ENCODE results near the gene MPV17.
"Not testable (repeated sequence)": the region's sequence is repeated elsewhere in the genome, so short reads cannot be mapped to it uniquely, and the experiment has no call there.

The MPV17 gene

GRCh38 chr2:27300606-27301005 is 22.3 kb downstream of the MPV17 start:
- not testable (repeated sequence) for H3K4me1 ChIP-seq (ENCODE audit: control insufficient read depth, insufficient read depth, low read length, poor library complexity, severe bottlenecking); H3K4me3 ChIP-seq (ENCODE audit: insufficient read depth, low read depth, low read length, poor library complexity, severe bottlenecking); H3K27ac ChIP-seq (ENCODE audit: insufficient read depth, low read length, poor library complexity, severe bottlenecking)

GRCh38 chr2:27298391-27299080 is 24.4 kb downstream of the MPV17 start:
- H3K36me3 ChIP-seq (ENCODE audit: control insufficient read depth, insufficient read depth, low read length): no peaks in the 10 kb centered on the region
- H3K9me3 ChIP-seq (ENCODE audit: control insufficient read depth, low read length): no peaks in the 10 kb centered on the region
- H3K27ac ChIP-seq (ENCODE audit: insufficient read depth, low read length, poor library complexity, severe bottlenecking): no peak overlapping the region
- H3K4me3 ChIP-seq (ENCODE audit: insufficient read depth, low read depth, low read length, poor library complexity, severe bottlenecking): no peak overlapping the region
- no peaks in the 10 kb centered on the region for H3K4me1 ChIP-seq (ENCODE audit: control insufficient read depth, insufficient read depth, low read length, poor library complexity, severe bottlenecking)
- no peaks in the 10 kb centered on the region for H3K27me3 ChIP-seq (replicated peaks; ENCODE audit: control insufficient read depth, insufficient read depth, low read length, poor library complexity, severe bottlenecking)
- DNase-seq: no peak

More at GRCh38 chr2:27300606-27301005, 22.3 kb downstream of the MPV17 start:
- not testable (repeated sequence) for DNase-seq; H3K27me3 ChIP-seq (replicated peaks; ENCODE audit: control insufficient read depth, insufficient read depth, low read length, poor library complexity, severe bottlenecking); H3K36me3 ChIP-seq (ENCODE audit: control insufficient read depth, insufficient read depth, low read length); H3K9me3 ChIP-seq (ENCODE audit: control insufficient read depth, low read length)

GRCh38 chr2:27297195-27297594 is 25.7 kb downstream of the MPV17 start:
- no peak overlapping the region for H3K27ac ChIP-seq (ENCODE audit: insufficient read depth, low read length, poor library complexity, severe bottlenecking)
- no peak overlapping the region for H3K4me3 ChIP-seq (ENCODE audit: insufficient read depth, low read depth, low read length, poor library complexity, severe bottlenecking)
- DNase-seq: no peak
- H3K27me3 ChIP-seq (replicated peaks; ENCODE audit: control insufficient read depth, insufficient read depth, low read length, poor library complexity, severe bottlenecking): no peaks in the 10 kb centered on the region
- no peaks in the 10 kb centered on the region for H3K4me1 ChIP-seq (ENCODE audit: control insufficient read depth, insufficient read depth, low read length, poor library complexity, severe bottlenecking)
- no peaks in the 10 kb centered on the region for H3K36me3 ChIP-seq (ENCODE audit: control insufficient read depth, insufficient read depth, low read length)
- no peaks in the 10 kb centered on the region for H3K9me3 ChIP-seq (ENCODE audit: control insufficient read depth, low read length)

GRCh38 chr2:27296481-27296880 is 26.4 kb downstream of the MPV17 start:
- no peaks in the 10 kb centered on the region for H3K27me3 ChIP-seq (replicated peaks; ENCODE audit: control insufficient read depth, insufficient read depth, low read length, poor library complexity, severe bottlenecking)
- no peaks in the 10 kb centered on the region for H3K9me3 ChIP-seq (ENCODE audit: control insufficient read depth, low read length)
- no peak overlapping the region for H3K4me3 ChIP-seq (ENCODE audit: insufficient read depth, low read depth, low read length, poor library complexity, severe bottlenecking)
- DNase-seq: no peak
- H3K4me1 ChIP-seq (ENCODE audit: control insufficient read depth, insufficient read depth, low read length, poor library complexity, severe bottlenecking): no peaks in the 10 kb centered on the region
- H3K36me3 ChIP-seq (ENCODE audit: control insufficient read depth, insufficient read depth, low read length): no peaks in the 10 kb centered on the region
- no peak overlapping the region for H3K27ac ChIP-seq (ENCODE audit: insufficient read depth, low read length, poor library complexity, severe bottlenecking)

- no peak for DNase-seq
These were observed 28.0 kb downstream of the MPV17 start for GRCh38 chr2:27294928-27295327.

GRCh38 chr2:27291865-27292264 is 31.0 kb downstream of the MPV17 start:
- no peaks in the 10 kb centered on the region for H3K4me1 ChIP-seq (ENCODE audit: control insufficient read depth, insufficient read depth, low read length, poor library complexity, severe bottlenecking)
- H3K27me3 ChIP-seq (replicated peaks; ENCODE audit: control insufficient read depth, insufficient read depth, low read length, poor library complexity, severe bottlenecking): no peaks in the 10 kb centered on the region
- H3K36me3 ChIP-seq (ENCODE audit: control insufficient read depth, insufficient read depth, low read length): no peaks in the 10 kb centered on the region
- no peak for DNase-seq
- no peak overlapping the region for H3K4me3 ChIP-seq (ENCODE audit: insufficient read depth, low read depth, low read length, poor library complexity, severe bottlenecking)
- H3K9me3 ChIP-seq (ENCODE audit: control insufficient read depth, low read length): no peaks in the 10 kb centered on the region
- no peak overlapping the region for H3K27ac ChIP-seq (ENCODE audit: insufficient read depth, low read length, poor library complexity, severe bottlenecking)

More at GRCh38 chr2:27294928-27295327, 28.0 kb downstream of the MPV17 start:
- H3K9me3 ChIP-seq (ENCODE audit: control insufficient read depth, low read length): no peaks in the 10 kb centered on the region
- H3K27ac ChIP-seq (ENCODE audit: insufficient read depth, low read length, poor library complexity, severe bottlenecking): no peak overlapping the region
- H3K4me1 ChIP-seq (ENCODE audit: control insufficient read depth, insufficient read depth, low read length, poor library complexity, severe bottlenecking): no peaks in the 10 kb centered on the region
- H3K27me3 ChIP-seq (replicated peaks; ENCODE audit: control insufficient read depth, insufficient read depth, low read length, poor library complexity, severe bottlenecking): no peaks in the 10 kb centered on the region
- H3K36me3 ChIP-seq (ENCODE audit: control insufficient read depth, insufficient read depth, low read length): no peaks in the 10 kb centered on the region
- H3K4me3 ChIP-seq (ENCODE audit: insufficient read depth, low read depth, low read length, poor library complexity, severe bottlenecking): no peak overlapping the region

GRCh38 chr2:27290549-27290948 is 32.3 kb downstream of the MPV17 start:
- Histone ChIP-seq H3K4me3 (ENCODE audit: insufficient read depth, low read depth, low read length, poor library complexity, severe bottlenecking) (no peak overlapping the region), H3K27me3 (replicated peaks; ENCODE audit: control insufficient read depth, insufficient read depth, low read length, poor library complexity, severe bottlenecking) (no peaks in the 10 kb centered on the region), H3K27ac (ENCODE audit: insufficient read depth, low read length, poor library complexity, severe bottlenecking) (no peak overlapping the region), H3K4me1 (ENCODE audit: control insufficient read depth, insufficient read depth, low read length, poor library complexity, severe bottlenecking) (no peaks in the 10 kb centered on the region), H3K9me3 (ENCODE audit: control insufficient read depth, low read length) (no peaks in the 10 kb centered on the region), H3K36me3 (ENCODE audit: control insufficient read depth, insufficient read depth, low read length) (no peaks in the 10 kb centered on the region)
- DNase-seq: no peak

GRCh38 chr2:27288610-27289009 is 34.3 kb downstream of the MPV17 start:
- Histone ChIP-seq H3K4me3 (ENCODE audit: insufficient read depth, low read depth, low read length, poor library complexity, severe bottlenecking) (no peak overlapping the region), H3K27me3 (replicated peaks; ENCODE audit: control insufficient read depth, insufficient read depth, low read length, poor library complexity, severe bottlenecking) (no peaks in the 10 kb centered on the region), H3K4me1 (ENCODE audit: control insufficient read depth, insufficient read depth, low read length, poor library complexity, severe bottlenecking) (no peaks in the 10 kb centered on the region), H3K27ac (ENCODE audit: insufficient read depth, low read length, poor library complexity, severe bottlenecking) (no peak overlapping the region), H3K9me3 (ENCODE audit: control insufficient read depth, low read length) (no peaks in the 10 kb centered on the region), H3K36me3 (ENCODE audit: control insufficient read depth, insufficient read depth, low read length) (no peaks in the 10 kb centered on the region)
- no peak for DNase-seq

GRCh38 chr2:27285481-27285880 is 37.4 kb downstream of the MPV17 start:
- Histone ChIP-seq H3K4me1 (ENCODE audit: control insufficient read depth, insufficient read depth, low read length, poor library complexity, severe bottlenecking) (no peaks in the 10 kb centered on the region), H3K9me3 (ENCODE audit: control insufficient read depth, low read length) (no peaks in the 10 kb centered on the region), H3K4me3 (ENCODE audit: insufficient read depth, low read depth, low read length, poor library complexity, severe bottlenecking) (no peak overlapping the region), H3K27me3 (replicated peaks; ENCODE audit: control insufficient read depth, insufficient read depth, low read length, poor library complexity, severe bottlenecking) (no peaks in the 10 kb centered on the region), H3K36me3 (ENCODE audit: control insufficient read depth, insufficient read depth, low read length) (no peaks in the 10 kb centered on the region), H3K27ac (ENCODE audit: insufficient read depth, low read length, poor library complexity, severe bottlenecking) (no peak overlapping the region)
- no peak for DNase-seq

- Histone ChIP-seq H3K4me1 (ENCODE audit: control insufficient read depth, insufficient read depth, low read length, poor library complexity, severe bottlenecking) (no peaks in the 10 kb centered on the region), H3K36me3 (ENCODE audit: control insufficient read depth, insufficient read depth, low read length) (no peaks in the 10 kb centered on the region), H3K9me3 (ENCODE audit: control insufficient read depth, low read length) (no peaks in the 10 kb centered on the region), H3K27ac (ENCODE audit: insufficient read depth, low read length, poor library complexity, severe bottlenecking) (no peak overlapping the region), H3K4me3 (ENCODE audit: insufficient read depth, low read depth, low read length, poor library complexity, severe bottlenecking) (no peak overlapping the region), H3K27me3 (replicated peaks; ENCODE audit: control insufficient read depth, insufficient read depth, low read length, poor library complexity, severe bottlenecking) (no peaks in the 10 kb centered on the region)
- no peak for DNase-seq
These were observed 37.9 kb downstream of the MPV17 start for GRCh38 chr2:27284996-27285395.

All from effector memory CD4-positive, alpha-beta T cell (primary cell).